ENCODE results near the gene C1orf94.

Gene C1orf94

GRCh38 chr1:34163792-34164731 lies 12.6 kb upstream of the C1orf94 start:
- peaks cover 45% of the 10 kb centered on the region for H3K27me3 ChIP-seq (ENCODE audit: insufficient read depth, poor library complexity, severe bottlenecking)
- no peak overlapping the region for H3K4me3 ChIP-seq (replicated peaks; ENCODE audit: insufficient read depth, low read length)
- H3K27ac ChIP-seq (replicated peaks), result no peak overlapping the region
- no peak for TF ChIP-seq CTCF (IDR thresholded peaks at IDR 0.05; ENCODE audit: insufficient read depth, low read length)
- TF ChIP-seq POLR2AphosphoS5 (IDR thresholded peaks at IDR 0.05; ENCODE audit: low read depth), result no peak
- TF ChIP-seq GABPA (IDR thresholded peaks at IDR 0.05; ENCODE audit: low read depth), result no peak
- TF ChIP-seq REST (IDR thresholded peaks at IDR 0.05; ENCODE audit: insufficient replicate concordance, low read depth), result no peak
- no peak for TF ChIP-seq SPI1 (IDR thresholded peaks at IDR 0.05; ENCODE audit: borderline replicate concordance, low read depth)
- DNase-seq (ENCODE audit: low read depth in 1 of 2, low spot score in 1 of 2), result no peak

GRCh38 chr1:34164771-34165391 lies 11.8 kb upstream of the C1orf94 start, which contains the start of gene CSMD2:
CSMD2 (minus strand) TSS chr1:34165230; CDS start chr1:34165097, 133 bp downstream.
- no peak for DNase-seq (ENCODE audit: low read depth in 1 of 2, low spot score in 1 of 2)
- Histone ChIP-seq H3K27ac (replicated peaks) (no peak within 1 kb of the TSS), H3K27me3 (ENCODE audit: insufficient read depth, poor library complexity, severe bottlenecking) (peaks cover 45% of the 10 kb centered on the region), H3K4me3 (replicated peaks; ENCODE audit: insufficient read depth, low read length) (no peak within 1 kb of the TSS)
- TF ChIP-seq REST (IDR thresholded peaks at IDR 0.05; ENCODE audit: insufficient replicate concordance, low read depth), result no peak
- no peak for TF ChIP-seq SPI1 (IDR thresholded peaks at IDR 0.05; ENCODE audit: borderline replicate concordance, low read depth)

GRCh38 chr1:34165422-34165921 lies 11.2 kb upstream of the C1orf94 start:
- no peak for DNase-seq (ENCODE audit: low read depth in 1 of 2, low spot score in 1 of 2)
- no peak overlapping the region for H3K4me3 ChIP-seq (replicated peaks; ENCODE audit: insufficient read depth, low read length)
- no peak for TF ChIP-seq POLR2AphosphoS5 (IDR thresholded peaks at IDR 0.05; ENCODE audit: low read depth)
- TF ChIP-seq SPI1 (IDR thresholded peaks at IDR 0.05; ENCODE audit: borderline replicate concordance, low read depth), result no peak
- no peak for TF ChIP-seq CTCF (IDR thresholded peaks at IDR 0.05; ENCODE audit: insufficient read depth, low read length)
- no peak for TF ChIP-seq GABPA (IDR thresholded peaks at IDR 0.05; ENCODE audit: low read depth)
- TF ChIP-seq REST (IDR thresholded peaks at IDR 0.05; ENCODE audit: insufficient replicate concordance, low read depth), result no peak
- no peak overlapping the region for H3K27ac ChIP-seq (replicated peaks)
- peaks cover 42% of the 10 kb centered on the region for H3K27me3 ChIP-seq (ENCODE audit: insufficient read depth, poor library complexity, severe bottlenecking)

Measured in HL-60 (cell line).